ENCODE measurements around the gene ATP6V0D1.

GRCh38 chr16:67392301-67393059 is 88.5 kb downstream of the ATP6V0D1 start:
- TF ChIP-seq EZH2 (IDR thresholded peaks at IDR 0.05; ENCODE audit: borderline replicate concordance, low read length), result no peak
- no peak for TF ChIP-seq CTCF (conservative IDR thresholded peaks at IDR 0.05 in 1 of 2, IDR thresholded peaks at IDR 0.05 in 1 of 2; ENCODE audit: extremely low read depth in 1 of 2, insufficient read depth in 1 of 2, low read depth in 1 of 2, low read length in 2 of 2)

All from mammary epithelial cell (primary cell).